GM08714 (cell line): ENCODE results near the gene ASB6.

Experiments
- H3K4me3 ChIP-seq: fragments of 200-500 bp; sonication (Bioruptor generic); 2 replicates; pipeline ENCODE4 v1.5.1; 2014; ENCODE audit warnings: mild to moderate bottlenecking, low read length, inconsistent platforms
- ZNF274 ChIP-seq: IDR thresholded peaks from 2 replicates; pipeline ENCODE4 v1.6.1; 2012; ENCODE audit warnings: mild to moderate bottlenecking, low read depth, low read length

The ASB6 gene

DNA sequence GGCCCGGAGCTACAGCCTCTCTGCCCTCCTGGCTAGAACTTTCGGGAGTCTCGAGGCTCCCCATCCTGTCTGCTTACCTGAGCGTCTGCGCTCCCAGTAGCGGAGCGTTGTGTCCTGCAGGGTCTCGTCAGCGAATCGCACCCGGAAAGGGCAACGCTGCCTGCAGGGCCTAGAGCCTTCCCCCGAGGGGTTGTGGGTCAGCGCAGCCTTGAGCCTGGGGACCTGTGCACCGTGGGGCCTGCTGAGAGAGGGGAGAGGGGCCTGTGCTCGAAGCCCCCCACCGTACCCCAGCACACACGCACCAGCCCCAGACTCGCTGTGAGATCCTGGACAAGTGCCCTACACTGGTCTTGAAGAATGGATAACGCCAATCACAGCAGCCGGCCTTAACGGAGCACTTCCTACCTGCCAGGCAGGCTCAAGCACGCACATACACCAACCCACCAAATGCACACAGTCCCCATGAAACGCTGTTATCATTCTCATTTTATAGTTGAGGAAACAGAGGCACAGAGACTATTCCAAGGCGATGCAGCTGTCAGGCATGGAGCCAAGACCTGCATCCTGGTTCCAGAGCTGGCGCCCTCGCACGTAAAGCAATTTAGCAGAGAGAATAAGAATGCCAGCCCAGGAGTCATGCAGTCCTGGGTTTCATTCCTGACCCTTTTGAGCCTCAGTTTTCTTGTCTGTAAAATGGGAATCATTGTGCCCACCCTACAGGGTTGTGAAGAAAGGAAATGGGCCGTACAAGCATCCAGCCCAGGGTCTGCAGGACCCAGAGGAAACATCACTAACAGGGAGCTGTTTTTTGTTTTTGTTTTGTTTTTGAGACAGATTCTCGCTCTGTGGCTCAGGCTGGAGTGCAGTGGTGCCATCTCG lies 26.3 kb downstream of the ASB6 start:
- no peak for TF ChIP-seq ZNF274
- H3K4me3 ChIP-seq, result no peak overlapping the region

DNA sequence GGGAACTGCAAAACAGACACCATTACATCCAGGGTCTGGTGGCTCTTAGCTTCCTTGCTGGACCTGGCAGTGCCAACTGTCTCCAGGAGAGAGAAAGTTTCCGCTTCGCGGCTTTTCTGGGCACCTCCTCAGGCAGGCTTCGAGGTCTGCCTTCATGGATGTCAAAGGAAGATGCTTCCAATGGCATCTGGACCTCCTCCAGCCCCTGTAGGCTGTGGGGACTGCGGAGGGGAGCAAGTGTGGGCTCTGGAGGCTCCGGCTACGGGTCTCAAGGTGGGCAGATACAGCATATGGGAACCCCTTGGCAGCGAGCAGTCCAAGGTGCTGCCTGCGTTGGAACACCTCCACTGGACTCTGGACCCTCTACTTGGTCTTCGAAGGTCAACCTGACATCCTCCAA lies 27.0 kb downstream of the ASB6 start:
- H3K4me3 ChIP-seq, result no peak overlapping the region
- no peak for TF ChIP-seq ZNF274

DNA sequence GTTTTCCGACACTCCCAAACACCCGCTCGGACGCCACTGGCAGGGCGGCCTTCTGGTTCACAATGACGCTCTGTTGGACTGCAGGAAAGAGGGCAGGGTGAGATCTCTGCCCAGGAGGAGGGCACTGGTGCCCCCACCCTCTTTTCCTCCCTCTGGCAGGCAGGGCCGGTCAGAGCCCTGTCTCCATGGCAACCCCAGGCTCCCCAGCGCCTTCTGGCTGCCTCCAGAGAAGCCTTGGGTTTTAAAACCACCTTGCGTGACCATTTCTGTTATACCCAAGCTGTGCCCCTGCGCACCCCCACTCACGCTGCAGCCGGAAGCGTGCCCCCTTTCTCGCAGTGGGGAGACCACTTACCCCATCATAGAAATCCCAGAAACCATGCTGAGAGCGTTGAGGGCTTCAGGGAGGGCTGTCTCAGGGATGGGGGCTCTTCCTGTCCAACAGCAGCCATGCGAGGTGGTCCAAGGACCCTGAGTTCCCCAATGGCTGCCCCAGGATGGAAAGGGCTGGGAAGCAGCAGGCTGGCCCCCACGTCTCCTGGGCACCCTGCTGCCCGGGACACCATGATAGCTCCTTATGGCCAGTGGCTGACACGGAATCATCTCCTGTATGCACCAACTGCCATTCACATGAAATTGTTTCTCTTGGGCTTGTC lies 28.3 kb downstream of the ASB6 start:
- no peak overlapping the region for H3K4me3 ChIP-seq
- TF ChIP-seq ZNF274, result no peak

DNA sequence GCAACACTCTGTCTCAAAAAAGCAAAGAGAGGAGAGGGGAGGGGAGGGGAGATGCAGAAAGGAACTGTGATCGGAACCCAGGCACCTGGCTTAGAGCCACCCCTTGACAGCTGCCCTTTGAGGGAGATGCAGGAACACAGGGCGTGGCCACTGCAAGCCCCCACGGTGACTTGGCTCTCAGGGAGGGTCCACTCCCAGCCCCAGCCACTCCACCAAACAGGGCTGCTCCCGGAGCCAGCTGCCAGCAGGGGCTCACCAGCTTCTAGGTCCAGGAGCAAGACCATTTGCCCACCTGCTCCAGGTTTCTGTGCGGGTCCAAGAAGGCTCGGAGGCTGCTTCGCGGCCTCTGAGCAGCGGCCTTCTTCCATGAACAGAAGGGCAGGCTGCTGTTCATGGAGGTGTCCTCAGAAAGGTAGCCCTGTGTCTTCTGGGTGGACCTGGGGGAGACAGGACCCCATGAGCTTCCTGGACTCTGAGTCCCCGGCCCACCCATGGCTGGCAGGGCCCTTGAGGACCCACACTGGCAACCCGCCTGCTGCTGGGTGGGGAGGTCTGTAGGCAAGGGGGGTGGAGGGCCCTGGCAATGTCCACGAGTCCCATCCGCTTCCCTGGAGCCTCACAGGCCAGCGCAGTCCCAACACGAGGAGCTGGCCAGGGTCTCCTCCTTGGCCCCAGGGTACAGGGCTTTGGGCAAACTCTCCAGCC lies 29.0 kb downstream of the ASB6 start:
- no peak for TF ChIP-seq ZNF274
- no peak overlapping the region for H3K4me3 ChIP-seq

DNA sequence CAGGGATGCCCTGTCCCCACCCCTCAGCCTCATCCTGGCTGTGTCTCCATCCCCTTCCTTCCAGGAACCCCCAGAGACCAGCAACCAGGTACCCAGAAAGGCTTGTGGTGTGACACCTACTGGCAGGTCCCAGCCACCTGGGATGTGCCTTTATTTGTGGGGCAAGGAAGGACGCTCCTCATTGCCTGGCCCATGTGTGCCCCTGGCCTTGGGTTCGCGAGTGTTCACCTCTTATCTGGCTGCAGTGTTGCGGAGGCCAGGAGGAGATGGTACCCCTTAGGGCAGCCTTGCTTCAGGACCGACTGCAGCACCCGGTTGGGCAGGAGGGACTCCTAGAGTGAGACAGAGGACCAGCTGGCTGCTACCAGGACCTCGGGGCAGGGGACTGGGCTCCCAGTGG lies 29.8 kb downstream of the ASB6 start:
- H3K4me3 ChIP-seq, result no peak overlapping the region

DNA sequence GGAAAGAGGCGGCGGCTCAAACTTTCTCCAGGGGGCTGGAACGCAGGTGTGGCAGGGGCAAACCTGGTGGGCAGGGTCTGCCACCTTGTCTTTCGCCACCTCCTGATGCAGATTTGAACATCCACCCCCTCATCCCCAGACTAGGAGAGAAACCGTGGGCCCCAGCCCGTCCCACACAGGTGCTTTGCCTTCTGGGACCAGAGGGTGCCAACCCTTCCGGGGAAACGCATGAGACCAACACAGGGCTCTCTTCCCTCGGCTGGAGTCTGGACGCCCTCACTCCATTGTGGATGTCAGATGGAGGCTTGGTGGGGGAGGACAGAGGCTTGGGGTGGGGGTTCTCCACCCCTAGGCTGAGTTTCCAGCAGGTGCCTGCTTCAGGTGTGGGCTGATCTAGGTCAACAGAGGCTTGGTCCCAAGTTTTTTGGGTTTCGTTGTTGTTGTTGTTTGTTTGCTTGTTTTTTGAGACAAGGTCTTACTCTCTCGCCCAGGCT lies 30.6 kb downstream of the ASB6 start:
- no peak for TF ChIP-seq ZNF274
- H3K4me3 ChIP-seq, result no peak overlapping the region

More for the DNA sequence above, 29.8 kb downstream of the ASB6 start:
- no peak for TF ChIP-seq ZNF274

DNA sequence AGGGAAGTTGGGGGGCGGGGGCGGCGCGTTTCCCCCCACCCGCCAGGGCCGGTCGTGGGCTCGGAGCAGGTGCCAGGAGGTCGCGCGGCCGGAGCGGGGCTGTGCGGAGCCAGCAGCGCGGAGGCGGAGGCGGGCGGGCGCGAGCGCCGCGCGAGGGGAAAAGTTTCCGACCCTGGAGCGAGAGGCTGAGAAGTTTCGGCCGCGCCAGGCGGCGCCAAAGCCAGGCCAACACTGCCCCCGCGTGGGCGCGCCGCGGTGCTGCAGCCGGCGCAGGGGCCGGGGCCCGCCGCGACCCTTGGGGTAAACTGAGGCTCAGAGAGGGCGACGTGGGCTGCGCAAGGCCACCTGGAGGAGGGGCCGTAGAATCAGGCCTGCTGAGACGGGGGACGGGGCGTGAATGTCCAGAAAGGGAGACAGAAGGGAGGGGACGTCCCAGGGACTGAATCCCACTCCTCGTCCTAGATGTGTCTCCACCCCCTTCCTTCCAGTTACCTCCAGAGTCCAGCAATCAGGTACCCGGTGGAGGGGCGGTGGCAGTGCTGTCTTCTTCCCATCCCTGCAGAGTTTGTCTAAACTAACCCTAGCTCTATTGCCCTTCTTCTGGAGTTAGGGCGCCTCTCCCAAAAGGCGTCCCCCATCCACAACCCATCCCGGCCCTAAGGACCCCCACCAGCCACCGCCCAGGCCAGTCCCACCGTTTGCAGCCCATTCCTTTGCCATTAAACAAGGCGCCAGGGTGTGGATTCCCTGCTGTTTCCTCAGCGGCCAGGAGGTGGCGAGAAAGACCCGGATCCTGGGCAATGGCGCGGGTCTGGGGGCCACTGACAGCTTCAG lies 31.3 kb downstream of the ASB6 start:
- no peak for TF ChIP-seq ZNF274
- H3K4me3 ChIP-seq, result peak overlapping the region; percentile 56; the same call in 1 of the 2 replicates

DNA sequence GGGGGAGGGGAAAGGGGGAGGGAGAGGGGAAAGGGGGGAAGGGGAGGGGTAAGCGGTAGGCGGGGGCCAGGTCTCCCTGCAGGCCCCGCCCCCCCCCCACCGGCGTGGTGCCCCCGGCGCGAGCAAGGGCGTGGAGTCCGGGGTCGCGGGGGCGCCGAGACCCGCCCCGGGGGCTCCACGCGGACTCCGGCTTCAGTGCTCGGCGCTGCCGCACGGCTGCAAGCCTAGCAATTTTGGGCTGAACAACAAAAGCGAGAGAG lies 31.8 kb downstream of the ASB6 start:
- peak overlapping the region; percentile 56; the same call in 1 of the 2 replicates for H3K4me3 ChIP-seq
- no peak for TF ChIP-seq ZNF274

DNA sequence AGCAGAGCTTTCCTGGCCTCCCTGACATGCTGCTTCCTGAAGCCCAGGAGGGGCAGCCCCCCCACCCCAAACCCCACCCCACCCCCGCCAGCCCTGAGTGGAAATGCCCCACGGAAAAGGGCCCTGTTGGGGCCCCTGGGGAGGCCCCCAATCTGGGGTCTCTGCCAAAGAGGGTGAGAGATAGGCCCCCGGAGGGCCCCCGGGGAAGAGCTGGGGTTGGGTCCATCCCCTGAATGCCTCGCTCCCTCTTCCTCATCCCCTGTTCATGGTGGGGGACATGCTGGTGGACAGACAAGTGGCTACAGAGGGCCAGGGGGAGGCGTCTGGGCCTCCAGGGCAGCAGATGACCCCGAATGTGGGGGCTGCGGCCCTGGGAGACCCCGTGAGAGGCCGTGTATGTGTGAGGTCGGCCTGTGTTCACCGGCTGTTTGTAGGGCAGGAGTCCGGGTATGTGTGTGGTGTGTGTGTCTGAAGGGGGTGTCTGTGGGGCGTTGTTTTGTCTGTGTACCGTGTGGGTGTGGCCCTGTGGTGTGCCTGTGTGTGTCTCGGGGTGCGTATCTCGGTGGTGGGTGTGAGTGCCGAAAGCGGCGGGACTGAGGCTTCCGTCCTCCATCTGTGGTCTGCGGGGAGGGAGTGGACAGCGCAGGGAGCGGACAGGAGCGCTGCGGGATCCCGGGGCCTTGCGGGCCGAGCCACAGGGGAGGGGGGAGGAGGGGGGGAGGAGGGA lies 32.3 kb downstream of the ASB6 start:
- no peak for TF ChIP-seq ZNF274
- no peak overlapping the region for H3K4me3 ChIP-seq

DNA sequence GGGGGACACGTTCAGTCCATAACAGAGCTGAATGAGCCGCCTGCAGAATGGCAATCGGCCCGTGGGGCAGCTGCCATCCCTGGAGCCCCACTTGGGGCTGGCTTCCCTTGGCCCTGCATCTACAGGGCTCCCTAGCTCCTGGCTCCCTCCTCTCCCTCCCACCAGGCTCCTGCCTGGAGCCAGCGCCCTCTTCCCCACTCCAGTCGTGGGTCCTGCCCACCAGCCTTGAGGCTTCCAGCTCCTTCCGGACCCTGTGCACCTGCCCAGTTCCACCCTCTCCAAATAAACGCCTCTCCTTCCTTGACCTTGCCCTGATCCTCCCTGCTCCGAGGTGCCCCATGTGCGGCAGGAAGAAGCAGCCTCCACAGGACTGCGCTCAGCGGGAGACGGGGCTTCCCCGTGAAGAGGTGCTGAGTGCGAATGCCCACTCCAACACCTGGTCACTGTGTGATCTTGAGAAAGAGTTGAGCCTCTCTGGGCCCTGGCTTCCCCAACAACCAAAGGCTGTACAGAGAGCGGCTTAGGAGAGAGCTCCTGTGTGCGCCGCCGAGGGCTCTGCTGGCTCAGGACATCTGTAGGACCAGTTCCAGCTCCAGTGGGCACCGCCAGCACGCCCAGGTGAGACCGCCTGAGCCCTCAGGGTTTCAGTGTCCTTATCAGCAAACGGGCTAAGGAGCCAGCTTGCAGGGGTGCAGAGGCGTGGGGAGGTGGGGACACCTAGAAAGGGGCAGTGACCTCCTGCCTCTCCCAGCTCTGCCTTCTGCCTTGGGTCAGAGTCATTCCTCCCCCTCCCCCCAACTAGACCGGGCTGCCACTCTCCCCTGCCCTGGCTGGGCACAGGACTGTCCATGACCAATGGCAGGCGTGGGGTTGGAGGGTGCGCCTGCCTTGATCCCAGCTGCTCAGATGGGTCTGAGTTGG lies 33.1 kb downstream of the ASB6 start:
- TF ChIP-seq ZNF274, result no peak
- no peak overlapping the region for H3K4me3 ChIP-seq

DNA sequence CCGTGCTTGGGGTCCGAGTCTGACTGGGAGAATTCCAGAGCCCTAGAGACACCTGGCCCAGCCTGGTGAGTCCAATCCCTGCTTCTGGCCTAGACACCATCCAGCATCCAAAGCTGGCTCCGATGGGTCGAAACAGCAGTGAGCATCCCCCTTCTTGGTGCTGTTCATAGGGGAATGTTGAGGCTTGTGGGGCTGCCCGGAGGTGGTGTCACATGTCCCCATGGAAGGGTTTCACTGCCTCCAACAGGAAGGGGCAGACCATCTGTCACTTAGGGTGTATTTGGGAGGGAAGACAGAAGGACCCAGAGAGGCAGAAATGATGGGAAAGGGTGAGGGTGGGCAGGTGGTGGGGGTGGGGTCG lies 34.9 kb downstream of the ASB6 start:
- TF ChIP-seq ZNF274, result no peak

More for the DNA sequence above, 34.9 kb downstream of the ASB6 start:
- no peak overlapping the region for H3K4me3 ChIP-seq
